Right lobe of liver (tissue), 4 donors: ENCODE results near the gene FBLN2.

ENCODE experiments used
- POLR2A ChIP-seq: fragments of 450-650 bp; IDR thresholded peaks from one replicate; pipeline ENCODE4 v1.6.1; 2017; ENCODE audit warnings: antibody characterized with exemption, mild to moderate bottlenecking
- TF ChIP-seq, protein P1 (sequence below), 4 donors: fragments of 200-600 bp in 3 of 4; fragments of 450-650 bp in 1 of 4; IDR thresholded peaks; one replicate each; pipeline versions ENCODE4 v1.5.1 to v1.8.0; 2016 to 2022; ENCODE audit warnings: antibody characterized with exemption in 4 of 4, mild to moderate bottlenecking in 2 of 4
- donor health status: DM: no; HTN: no; CAD: no.
- donor health status: DM: no; HTN: no; CAD: no.
- donor health status: DM: no; HTN: yes; CAD: no.

DNA sequence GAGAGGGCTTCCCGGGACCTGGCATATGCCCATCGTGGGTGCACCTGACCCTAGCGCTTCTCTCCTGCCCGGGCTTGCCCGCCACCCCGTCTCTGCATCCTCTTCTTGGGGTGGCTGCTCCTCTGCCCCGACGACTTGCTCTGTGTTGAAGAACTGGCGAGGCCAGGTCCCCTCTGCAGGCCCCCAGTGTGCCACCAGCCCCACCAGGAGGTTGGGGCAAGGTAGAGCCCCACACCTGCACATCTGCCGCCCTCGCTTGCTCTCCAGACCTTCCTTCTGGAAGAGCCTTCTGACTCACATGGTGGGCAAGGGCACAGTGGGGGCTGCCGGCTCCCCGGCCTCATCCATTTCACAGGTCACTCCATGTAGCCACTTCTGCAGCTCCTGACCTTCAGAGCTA lies 84.3 kb downstream of the FBLN2 start:
- no peak for TF ChIP-seq POLR2A
- TF ChIP-seq, protein P1, sequence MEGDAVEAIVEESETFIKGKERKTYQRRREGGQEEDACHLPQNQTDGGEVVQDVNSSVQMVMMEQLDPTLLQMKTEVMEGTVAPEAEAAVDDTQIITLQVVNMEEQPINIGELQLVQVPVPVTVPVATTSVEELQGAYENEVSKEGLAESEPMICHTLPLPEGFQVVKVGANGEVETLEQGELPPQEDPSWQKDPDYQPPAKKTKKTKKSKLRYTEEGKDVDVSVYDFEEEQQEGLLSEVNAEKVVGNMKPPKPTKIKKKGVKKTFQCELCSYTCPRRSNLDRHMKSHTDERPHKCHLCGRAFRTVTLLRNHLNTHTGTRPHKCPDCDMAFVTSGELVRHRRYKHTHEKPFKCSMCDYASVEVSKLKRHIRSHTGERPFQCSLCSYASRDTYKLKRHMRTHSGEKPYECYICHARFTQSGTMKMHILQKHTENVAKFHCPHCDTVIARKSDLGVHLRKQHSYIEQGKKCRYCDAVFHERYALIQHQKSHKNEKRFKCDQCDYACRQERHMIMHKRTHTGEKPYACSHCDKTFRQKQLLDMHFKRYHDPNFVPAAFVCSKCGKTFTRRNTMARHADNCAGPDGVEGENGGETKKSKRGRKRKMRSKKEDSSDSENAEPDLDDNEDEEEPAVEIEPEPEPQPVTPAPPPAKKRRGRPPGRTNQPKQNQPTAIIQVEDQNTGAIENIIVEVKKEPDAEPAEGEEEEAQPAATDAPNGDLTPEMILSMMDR (IDR thresholded peaks at IDR 0.05), result no peak
